ENCODE data around the gene BRD9. TPM values are rescaled to one million over a fixed set of nuclear protein-coding genes. Genes with fewer than 3 reads are reported as not detected.

BRD9 gene
- total RNA-seq, 2 experiments from 2014 or later = 52.3 to 54.0 TPM

DNA sequence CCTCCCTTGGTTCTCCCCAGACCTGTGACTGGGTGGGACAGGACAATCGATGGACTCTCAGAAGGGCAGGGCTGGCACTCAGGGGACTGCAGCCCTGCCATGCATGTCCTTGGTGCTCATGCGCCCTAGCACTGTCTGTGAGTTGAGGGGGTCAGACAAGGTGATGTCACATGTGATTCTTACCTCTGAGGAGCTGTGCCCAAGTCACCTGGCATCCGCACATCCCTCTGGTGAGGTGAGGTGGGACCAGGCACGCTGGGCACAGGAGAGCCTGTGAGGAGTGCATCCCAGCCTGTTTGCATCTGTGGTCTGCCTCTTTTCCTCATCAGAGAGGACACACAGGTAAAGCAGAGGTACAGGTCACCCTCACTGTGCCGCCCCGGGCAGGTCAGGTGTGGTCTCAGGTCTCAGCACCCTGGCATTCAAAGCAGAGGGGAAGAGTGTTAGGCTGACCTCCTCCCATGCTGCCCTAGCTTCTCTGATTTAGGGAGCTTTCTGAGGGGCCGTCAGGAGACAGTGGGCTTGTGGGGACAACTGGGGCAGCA lies 14.8 kb upstream of the BRD9 start:
- H3K27me3 Mint-ChIP-seq = no peaks in the 10 kb centered on the region
- H3K36me3 Mint-ChIP-seq (ENCODE audit: low read depth) = peaks cover 36% of the 10 kb centered on the region
- ChIA-PET POLR2A (interaction anchor here (0.8 kb wide), 1 partner anchor 15 kb away, joined by 4 read pairs; the partner anchor contains the start of genes BRD9 and TRIP13), CTCF (interaction anchor here (1.1 kb wide), 1 partner anchor 16 kb away, joined by 4 read pairs; no protein-coding TSS in a partner anchor)
- no peak for DNase-seq
- no peaks in the 10 kb centered on the region for H3K9me3 Mint-ChIP-seq
- no peak overlapping the region for H3K27ac Mint-ChIP-seq
- H3K4me1 Mint-ChIP-seq = peaks cover 4% of the 10 kb centered on the region
- H3K4me3 Mint-ChIP-seq = no peak overlapping the region

DNA sequence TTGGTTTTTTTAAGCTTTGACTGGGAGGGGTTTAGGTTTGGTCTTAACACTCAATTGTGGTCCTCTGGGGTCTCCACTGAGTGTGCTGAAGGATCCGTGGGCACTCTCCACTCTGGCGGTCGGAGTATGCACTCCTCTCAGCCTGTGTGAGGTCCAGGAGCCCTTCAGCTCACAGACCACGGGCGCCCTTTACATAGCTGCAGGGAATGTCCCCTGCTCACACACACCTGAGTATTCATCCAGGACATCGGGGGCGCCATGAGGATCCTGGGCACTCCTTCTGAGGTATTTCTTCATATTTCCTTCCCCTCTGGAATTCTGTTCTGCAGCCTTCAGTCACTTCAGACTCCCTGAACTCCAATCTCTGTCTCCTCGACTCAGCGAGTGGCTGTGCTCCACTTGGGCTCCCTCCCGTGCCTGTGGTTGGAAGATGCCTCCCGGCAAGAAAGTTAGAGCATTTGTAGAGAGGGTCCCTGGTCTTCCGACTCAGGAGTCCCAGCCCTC lies 12.6 kb upstream of the BRD9 start:
- Mint-ChIP-seq H3K27me3 (no peaks in the 10 kb centered on the region), H3K36me3 (ENCODE audit: low read depth) (peaks cover 31% of the 10 kb centered on the region), H3K27ac (peak overlapping the region; percentile 7), H3K4me1 (no peaks in the 10 kb centered on the region), H3K4me3 (no peak overlapping the region), H3K9me3 (no peaks in the 10 kb centered on the region)
- ChIA-PET POLR2A (no interaction called here), CTCF (interaction anchor here (1.3 kb wide), 1 partner anchor 19 kb away, joined by 4 read pairs; no protein-coding TSS in a partner anchor)
- no peak for DNase-seq

DNA sequence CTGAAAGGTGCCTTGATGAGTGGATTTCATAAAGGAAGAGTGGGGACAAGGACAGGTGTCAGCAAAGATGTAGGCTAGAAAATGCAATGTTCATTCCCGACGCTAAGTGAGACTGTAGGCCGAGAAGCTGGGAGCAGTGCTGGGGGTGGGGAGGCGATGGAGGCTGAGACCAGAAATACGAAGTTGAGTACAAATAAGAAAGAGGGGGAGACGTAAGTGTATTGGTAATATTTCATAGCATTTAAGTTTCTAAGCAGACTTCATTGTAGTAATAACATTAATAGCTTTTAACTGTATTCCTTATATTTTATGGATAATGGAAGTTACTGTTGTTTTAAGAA lies 11.1 kb upstream of the BRD9 start:
- no peak for DNase-seq
- ChIA-PET CTCF (no interaction called here), POLR2A (no interaction called here)
- no peak overlapping the region for H3K27ac Mint-ChIP-seq
- no peaks in the 10 kb centered on the region for H3K4me1 Mint-ChIP-seq
- H3K9me3 Mint-ChIP-seq = no peaks in the 10 kb centered on the region
- H3K36me3 Mint-ChIP-seq (ENCODE audit: low read depth) = peaks cover 31% of the 10 kb centered on the region
- H3K4me3 Mint-ChIP-seq = no peak overlapping the region
- no peaks in the 10 kb centered on the region for H3K27me3 Mint-ChIP-seq

DNA sequence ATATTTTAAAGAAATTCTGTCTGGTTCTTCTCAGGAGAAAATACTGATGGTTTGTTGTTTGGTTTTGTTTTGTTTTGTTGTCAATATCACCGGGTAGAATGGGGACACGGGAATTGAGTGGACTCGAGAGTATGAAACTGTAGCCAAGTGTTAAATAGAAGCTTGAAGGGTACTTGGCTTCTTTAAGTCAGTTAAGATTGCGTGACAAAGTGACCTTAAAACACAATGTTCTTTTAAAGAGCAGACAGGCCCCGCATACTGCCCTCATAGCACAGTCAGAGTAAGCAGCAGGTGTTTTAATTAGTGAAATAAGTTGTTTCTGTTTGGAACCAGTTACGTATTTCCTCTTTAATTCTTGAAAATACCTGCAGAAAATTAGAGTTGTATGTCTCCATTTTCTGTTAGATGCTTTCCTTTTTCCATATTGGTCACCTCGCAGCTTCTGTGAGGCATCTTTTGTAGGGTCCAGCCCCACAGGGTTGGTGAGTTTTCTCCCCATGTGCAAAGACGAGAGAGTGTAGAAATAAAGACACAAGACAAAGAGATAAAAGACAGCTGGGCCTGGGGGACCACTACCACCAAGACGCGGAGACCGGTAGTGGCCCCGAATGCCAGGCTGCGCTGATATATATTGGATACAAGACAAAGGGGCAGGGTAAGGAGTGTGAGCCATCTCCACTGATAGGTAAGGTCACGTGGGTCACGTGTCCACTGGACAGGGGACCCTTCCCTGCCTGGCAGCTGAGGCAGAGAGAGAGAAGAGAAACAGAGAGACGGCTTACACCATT lies 9.7 kb upstream of the BRD9 start:
- H3K4me1 Mint-ChIP-seq = no peaks in the 10 kb centered on the region
- H3K27ac Mint-ChIP-seq = no peak overlapping the region
- H3K9me3 Mint-ChIP-seq = no peaks in the 10 kb centered on the region
- POLR2A ChIA-PET = interaction anchor here (1.2 to 1.3 kb wide), 2 partner anchors 9 to 10 kb away, joined by 4 to 5 read pairs; partner anchors contain the start of genes BRD9 and TRIP13
- CTCF ChIA-PET = interaction anchor here (0.6 to 2.9 kb wide), 2 partner anchors 10 to 646 kb away, joined by 6 to 16 read pairs; partner anchors contain the start of genes BRD9 and TRIP13
- DNase-seq = no peak
- no peaks in the 10 kb centered on the region for H3K27me3 Mint-ChIP-seq
- peaks cover 27% of the 10 kb centered on the region for H3K36me3 Mint-ChIP-seq (ENCODE audit: low read depth)
- H3K4me3 Mint-ChIP-seq = no peak overlapping the region

DNA sequence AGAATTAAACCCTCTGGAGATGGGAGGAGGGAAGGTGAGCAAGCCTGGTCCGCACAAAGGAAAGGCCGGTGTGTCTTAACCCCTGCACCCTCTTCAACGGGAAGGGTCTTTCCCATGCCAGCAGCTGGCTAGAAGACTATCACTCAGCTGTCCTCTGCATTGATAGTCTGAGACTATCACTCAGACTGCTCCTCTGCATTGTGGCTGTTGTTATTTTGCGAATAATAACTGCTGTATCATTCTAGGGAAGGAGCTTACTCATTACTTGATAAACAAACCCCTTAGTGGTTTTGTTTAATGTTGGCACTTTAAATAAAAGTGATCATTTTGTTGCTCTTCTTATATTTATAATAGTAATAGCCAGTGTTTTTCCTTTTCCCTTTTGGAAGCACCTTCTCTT lies 8.2 kb upstream of the BRD9 start:
- DNase-seq = no peak
- Mint-ChIP-seq H3K27ac (no peak overlapping the region), H3K4me1 (peaks cover 6% of the 10 kb centered on the region), H3K9me3 (no peaks in the 10 kb centered on the region), H3K4me3 (no peak overlapping the region), H3K27me3 (no peaks in the 10 kb centered on the region), H3K36me3 (ENCODE audit: low read depth) (peaks cover 31% of the 10 kb centered on the region)
- POLR2A ChIA-PET = interaction anchor here (0.7 to 1.2 kb wide), 2 partner anchors 8 kb away, joined by 3 to 4 read pairs; partner anchors contain the start of genes BRD9 and TRIP13
- CTCF ChIA-PET = interaction anchor here (0.8 to 2.9 kb wide), 2 partner anchors 8 to 11 kb away, joined by 3 to 16 read pairs; partner anchors contain the start of genes BRD9 and TRIP13

DNA sequence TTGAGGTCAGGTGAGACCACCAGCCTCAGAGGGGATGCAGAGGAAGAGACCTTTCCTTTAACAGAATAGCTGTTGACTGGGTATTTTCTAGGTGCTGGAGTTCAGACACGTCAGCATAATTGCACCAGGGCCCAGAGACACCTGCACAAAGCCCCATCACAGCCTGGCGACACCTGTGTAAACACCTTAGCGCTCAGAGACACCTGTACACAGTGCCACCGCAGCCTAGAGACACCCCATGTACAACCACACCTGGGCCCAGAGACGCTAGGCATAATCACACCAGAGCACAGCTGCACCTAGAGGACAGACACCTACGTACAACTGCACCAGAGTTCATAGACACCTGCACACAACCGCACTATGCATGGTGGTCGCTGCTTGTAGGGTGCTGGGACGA lies 1.1 kb upstream of the BRD9 start:
- no peaks in the 10 kb centered on the region for H3K9me3 Mint-ChIP-seq
- H3K27ac Mint-ChIP-seq = peak overlapping the region; percentile 68
- POLR2A ChIA-PET = interaction anchor here (1.2 to 2.7 kb wide), 5 partner anchors 8 to 630 kb away, joined by 3 to 7 read pairs (median 4); partner anchors contain the start of genes LPCAT1 and PDCD6
- peaks cover 57% of the 10 kb centered on the region for H3K4me1 Mint-ChIP-seq
- peak overlapping the region; percentile 89 for H3K4me3 Mint-ChIP-seq
- H3K36me3 Mint-ChIP-seq (ENCODE audit: low read depth) = peaks cover 52% of the 10 kb centered on the region
- no peaks in the 10 kb centered on the region for H3K27me3 Mint-ChIP-seq
- DNase-seq = no peak
- CTCF ChIA-PET = interaction anchor here (2.6 kb wide), 1 partner anchor 8 kb away, joined by 16 read pairs; no protein-coding TSS in a partner anchor

DNA sequence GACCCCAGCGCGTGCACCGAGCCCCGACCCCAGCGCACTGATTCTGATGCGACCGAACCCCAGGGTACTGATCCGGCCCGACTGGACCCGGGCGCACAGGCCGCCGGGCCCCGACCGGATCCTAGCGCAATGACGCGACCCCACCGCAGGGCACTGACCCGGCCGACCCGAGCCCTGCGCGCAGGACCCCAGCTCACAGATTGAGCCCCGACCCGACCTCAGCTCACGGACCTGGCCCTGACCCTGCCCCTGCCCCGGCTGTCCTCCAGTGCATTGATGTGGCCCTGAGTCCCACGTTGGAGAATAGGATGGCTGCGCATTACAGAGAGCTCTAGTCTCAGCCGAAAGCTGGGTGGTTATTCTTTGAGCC lies 521 bp upstream of the BRD9 start:
- CTCF ChIA-PET = interaction anchor here (1.4 to 2.6 kb wide), 2 partner anchors 9 to 212 kb away, joined by 3 to 16 read pairs; no protein-coding TSS in a partner anchor
- Mint-ChIP-seq H3K27ac (peak overlapping the region; percentile 68), H3K9me3 (no peaks in the 10 kb centered on the region), H3K27me3 (no peaks in the 10 kb centered on the region), H3K4me1 (peaks cover 62% of the 10 kb centered on the region), H3K36me3 (ENCODE audit: low read depth) (peaks cover 58% of the 10 kb centered on the region), H3K4me3 (peak overlapping the region; percentile 89)
- peak; percentile 19 for DNase-seq
- POLR2A ChIA-PET = interaction anchor here (0.6 to 2.7 kb wide), 13 partner anchors 7 to 631 kb away, joined by 3 to 7 read pairs (median 4); partner anchors contain the start of genes LPCAT1 and PDCD6

DNA sequence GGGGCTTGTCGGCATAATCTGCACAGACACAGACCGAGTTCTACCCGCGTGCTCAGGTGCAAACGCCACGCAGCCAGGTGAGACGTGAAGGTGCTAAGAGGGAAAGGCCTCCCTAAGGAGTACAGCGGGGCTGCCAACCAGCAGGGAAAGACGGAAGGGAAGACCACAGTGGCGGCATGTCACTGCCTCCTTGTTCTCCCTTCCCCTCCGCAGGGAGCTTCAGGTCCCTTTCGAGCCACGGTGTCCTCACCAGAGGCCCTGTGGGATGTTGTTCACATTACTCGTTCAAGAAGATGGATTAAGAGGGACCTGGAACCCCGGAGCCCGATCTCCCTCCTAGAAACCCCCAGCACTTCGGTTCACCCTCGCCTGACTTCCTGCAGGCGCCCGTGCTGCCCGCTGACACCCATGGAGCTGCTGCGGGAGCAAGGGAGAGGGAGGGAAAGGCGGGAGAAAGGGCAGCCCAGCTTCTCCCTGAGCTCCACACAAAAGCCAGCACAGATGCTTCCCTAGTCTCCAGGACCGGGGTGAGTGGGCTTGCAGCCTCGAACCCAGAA lies 686 bp downstream of the BRD9 start:
- H3K9me3 Mint-ChIP-seq = no peaks in the 10 kb centered on the region
- POLR2A ChIA-PET = interaction anchor here (1.1 to 2.7 kb wide), 7 partner anchors 10 to 632 kb away, joined by 4 to 7 read pairs (median 5); partner anchors contain the start of genes LPCAT1 and PDCD6
- CTCF ChIA-PET = interaction anchor here (1.2 to 2.6 kb wide), 3 partner anchors 9 to 214 kb away, joined by 3 to 16 read pairs (median 4); no protein-coding TSS in a partner anchor
- H3K27ac Mint-ChIP-seq = peak overlapping the region; percentile 91
- H3K4me3 Mint-ChIP-seq = peak overlapping the region; percentile 89
- no peaks in the 10 kb centered on the region for H3K27me3 Mint-ChIP-seq
- DNase-seq = peak; percentile 28
- H3K36me3 Mint-ChIP-seq (ENCODE audit: low read depth) = peaks cover 70% of the 10 kb centered on the region
- peaks cover 63% of the 10 kb centered on the region for H3K4me1 Mint-ChIP-seq

DNA sequence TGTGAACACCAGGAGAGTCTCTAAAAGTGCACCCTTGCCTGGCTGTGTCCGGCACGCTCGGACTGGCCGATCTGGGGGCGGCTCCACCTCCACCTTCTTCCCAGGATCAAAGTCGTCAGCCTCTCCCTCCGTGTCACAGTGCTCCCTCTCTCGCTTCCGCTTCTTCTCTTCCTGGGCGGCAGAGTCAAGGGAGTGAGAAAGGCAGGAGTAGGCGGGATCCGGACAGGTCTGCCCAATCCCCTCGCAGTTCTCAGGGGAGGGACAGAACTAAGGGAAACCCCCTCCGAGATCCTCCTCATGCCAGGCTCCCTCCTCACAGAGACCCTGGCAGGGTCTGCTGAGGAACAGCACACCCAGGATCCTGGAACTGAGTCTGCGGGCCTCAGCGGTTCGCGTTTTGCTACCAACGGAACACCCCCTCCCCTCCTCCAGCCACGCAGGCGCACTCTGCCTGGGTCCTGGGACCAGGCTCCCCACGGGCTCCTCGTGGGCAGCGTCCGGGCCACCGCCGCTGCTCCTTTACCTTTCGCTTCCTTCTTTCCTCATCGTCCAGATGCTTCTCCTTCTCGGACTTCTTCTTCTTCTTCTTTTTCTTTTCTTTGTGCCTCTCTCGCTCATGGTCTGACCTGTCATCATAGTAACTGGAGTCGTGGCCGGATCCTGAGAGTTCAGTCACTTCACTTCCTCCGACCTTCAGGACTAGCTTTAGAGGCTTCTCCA lies 1.3 kb downstream of the BRD9 start:
- DNase-seq = no peak
- peaks cover 58% of the 10 kb centered on the region for H3K4me1 Mint-ChIP-seq
- H3K36me3 Mint-ChIP-seq (ENCODE audit: low read depth) = peaks cover 70% of the 10 kb centered on the region
- no peaks in the 10 kb centered on the region for H3K27me3 Mint-ChIP-seq
- H3K4me3 Mint-ChIP-seq = peak overlapping the region; percentile 89
- no peaks in the 10 kb centered on the region for H3K9me3 Mint-ChIP-seq
- ChIA-PET POLR2A (interaction anchor here (1.5 to 2.7 kb wide), 2 partner anchors 30 to 620 kb away, joined by 5 to 7 read pairs; partner anchors contain the start of gene PDCD6), CTCF (interaction anchor here (1.2 to 2.6 kb wide), 2 partner anchors 8 to 11 kb away, joined by 4 to 16 read pairs; no protein-coding TSS in a partner anchor)
- peak overlapping the region; percentile 91 for H3K27ac Mint-ChIP-seq

DNA sequence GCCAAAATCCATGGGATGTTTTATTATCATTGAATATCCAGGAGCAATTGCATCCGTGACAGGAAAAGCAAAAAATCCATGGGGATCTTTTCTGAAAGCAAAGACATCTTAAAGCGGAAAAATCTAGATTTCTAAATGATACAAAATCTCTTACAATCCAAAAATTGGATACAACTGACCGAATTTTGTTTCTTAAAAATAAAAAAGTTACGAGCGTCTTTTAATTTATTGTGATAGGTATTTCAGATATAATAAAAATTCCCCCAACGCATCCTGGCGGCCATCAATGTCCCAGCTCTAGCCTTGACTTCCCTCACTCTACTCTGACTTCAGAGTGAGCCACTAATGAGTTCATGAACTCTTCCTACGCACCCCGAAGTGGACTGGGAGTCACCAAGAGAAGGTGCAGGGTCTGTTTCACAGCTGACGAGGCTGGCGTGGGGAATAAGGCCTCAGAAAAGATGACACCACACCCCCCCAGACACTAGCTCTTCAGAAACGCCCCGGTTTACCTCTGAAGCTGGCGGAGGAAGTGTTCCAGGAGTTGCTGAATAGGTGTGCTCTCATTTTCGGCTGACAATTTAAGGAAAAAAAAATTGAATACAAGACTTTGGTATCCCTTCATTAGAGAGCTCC lies 3.4 kb downstream of the BRD9 start:
- Mint-ChIP-seq H3K4me3 (no peak overlapping the region), H3K4me1 (peaks cover 42% of the 10 kb centered on the region), H3K9me3 (no peaks in the 10 kb centered on the region), H3K36me3 (ENCODE audit: low read depth) (peaks cover 79% of the 10 kb centered on the region), H3K27ac (no peak overlapping the region), H3K27me3 (no peaks in the 10 kb centered on the region)
- POLR2A ChIA-PET = no interaction called here
- CTCF ChIA-PET = interaction anchor here (1.1 kb wide), 1 partner anchor 12 kb away, joined by 3 read pairs; no protein-coding TSS in a partner anchor
- DNase-seq = no peak

DNA sequence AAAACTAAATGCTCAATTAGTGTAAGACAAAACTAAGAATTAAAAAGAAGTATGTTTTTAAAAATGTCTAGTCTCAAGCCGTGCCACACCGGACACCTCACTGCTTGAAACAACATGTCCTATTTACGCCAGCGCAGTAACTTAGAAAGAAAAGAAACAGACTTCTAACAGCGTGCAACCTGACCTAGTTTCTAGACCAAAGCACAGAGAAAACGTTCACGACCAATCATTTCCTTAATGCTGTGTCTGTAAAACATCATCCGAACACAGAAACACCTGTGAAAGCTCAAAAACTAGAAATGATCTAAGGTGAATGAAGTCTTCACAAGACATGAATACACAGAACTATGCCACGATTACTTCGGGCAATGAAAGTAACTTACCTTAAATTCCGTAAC lies 4.0 kb downstream of the BRD9 start:
- ChIA-PET CTCF (no interaction called here), POLR2A (no interaction called here)
- H3K27ac Mint-ChIP-seq = peak overlapping the region; percentile 14
- DNase-seq = no peak
- no peaks in the 10 kb centered on the region for H3K27me3 Mint-ChIP-seq
- peaks cover 37% of the 10 kb centered on the region for H3K4me1 Mint-ChIP-seq
- H3K4me3 Mint-ChIP-seq = no peak overlapping the region
- H3K9me3 Mint-ChIP-seq = no peaks in the 10 kb centered on the region
- H3K36me3 Mint-ChIP-seq (ENCODE audit: low read depth) = peaks cover 82% of the 10 kb centered on the region

Data from activated CD4-positive, alpha-beta memory T cell treated with anti-CD3 and anti-CD28 coated beads, Interleukin-2, amount 10 ng/mL, durations not matched to agents 7 days and 5 days (primary cell).